GM12878 (cell line): ENCODE results near the gene VCPKMT. TPM values are rescaled to one million over a fixed set of nuclear protein-coding genes. Genes with fewer than 3 reads are reported as not detected.
A peak's percentile ranks its signal among the peaks of the same experiment; 100 is the strongest.

Experiments
- CBX5 ChIP-seq: sonication (generic); IDR thresholded peaks from 2 replicates; pipeline ENCODE4 v1.6.1; 2016; ENCODE audit warnings: low read depth, moderate library complexity, mild to moderate bottlenecking, inconsistent platforms
- CREB1 ChIP-seq: IDR thresholded peaks from 2 replicates; pipeline ENCODE4 v1.6.1; 2012; ENCODE audit warnings: low read depth, mild to moderate bottlenecking, inconsistent platforms
- FOXK2 ChIP-seq: fragments of 450-650 bp; IDR thresholded peaks from 2 replicates; pipeline ENCODE4 v1.6.1; 2017; ENCODE audit warnings: mild to moderate bottlenecking, moderate library complexity
- IRF4 ChIP-seq: IDR thresholded peaks from 2 replicates; pipeline ENCODE4 v1.6.1; 2011; ENCODE audit warnings: low read depth, low read length
- JUNB ChIP-seq: IDR thresholded peaks from 2 replicates; pipeline ENCODE4 v1.6.1; 2016; ENCODE audit warnings: antibody characterized with exemption, mild to moderate bottlenecking
- MAX ChIP-seq: IDR thresholded peaks from 2 replicates; pipeline ENCODE4 v1.6.1; 2012; ENCODE audit warnings: low read depth, low read length, improper control_type of control experiment
- MEF2A ChIP-seq: IDR thresholded peaks from 2 replicates; pipeline ENCODE4 v1.6.1; 2011; ENCODE audit warnings: low read depth, mild to moderate bottlenecking, low read length, moderate library complexity; ENCODE audit not compliant: insufficient read depth
- NFXL1 ChIP-seq: fragments of 450-650 bp; IDR thresholded peaks from 2 replicates; pipeline ENCODE4 v1.6.1; 2017; ENCODE audit warnings: antibody characterized with exemption, mild to moderate bottlenecking, borderline replicate concordance
- NFYB ChIP-seq: IDR thresholded peaks from 2 replicates; pipeline ENCODE4 v1.6.1; 2011; ENCODE audit warnings: low read depth, mild to moderate bottlenecking, low read length, improper control_type of control experiment, moderate library complexity; ENCODE audit not compliant: insufficient read depth
- NKRF ChIP-seq: fragments of 450-650 bp; conservative IDR thresholded peaks from 2 replicates; pipeline ENCODE4 v1.6.1; 2017; ENCODE audit warnings: mild to moderate bottlenecking, moderate library complexity
- NR2F1 ChIP-seq: fragments of 450-650 bp; conservative IDR thresholded peaks from 2 replicates; pipeline ENCODE4 v1.6.1; 2017; ENCODE audit warnings: mild to moderate bottlenecking
- NRF1 ChIP-seq: conservative IDR thresholded peaks from 2 replicates; pipeline ENCODE4 v1.6.1; 2011; ENCODE audit warnings: mild to moderate bottlenecking, low read depth, low read length, improper control_type of control experiment
- PAX8 ChIP-seq: fragments of 450-650 bp; IDR thresholded peaks from 2 replicates; pipeline ENCODE4 v1.6.1; 2017; ENCODE audit warnings: mild to moderate bottlenecking, moderate library complexity
- PKNOX1 ChIP-seq: fragments of 450-650 bp; IDR thresholded peaks from 2 replicates; pipeline ENCODE4 v1.6.1; 2016; ENCODE audit warnings: mild to moderate bottlenecking
- PML ChIP-seq: IDR thresholded peaks from 2 replicates; pipeline ENCODE4 v1.6.1; 2012; ENCODE audit warnings: low read length, inconsistent platforms
- POLR2AphosphoS2 ChIP-seq: IDR thresholded peaks from 2 replicates; pipeline ENCODE4 v1.6.1; 2011; ENCODE audit warnings: low read depth, mild to moderate bottlenecking, low read length, improper control_type of control experiment, moderate library complexity
- RUNX3 ChIP-seq: IDR thresholded peaks from 2 replicates; pipeline ENCODE4 v1.6.1; 2012; ENCODE audit warnings: low read length, inconsistent platforms
- SUZ12 ChIP-seq: fragments of 200-600 bp; sonication (generic); IDR thresholded peaks from one replicate; pipeline ENCODE4 v1.6.1; 2018; ENCODE audit warnings: antibody characterized with exemption, mild to moderate bottlenecking; ENCODE audit not compliant: unreplicated experiment
- TAF1 ChIP-seq: IDR thresholded peaks from 2 replicates; pipeline ENCODE4 v1.6.1; 2011; ENCODE audit warnings: mild to moderate bottlenecking, low read depth, low read length, borderline replicate concordance
- TBL1XR1 ChIP-seq: IDR thresholded peaks from 2 replicates; pipeline ENCODE4 v1.6.1; 2012; ENCODE audit warnings: low read depth, low read length, improper control_type of control experiment
- TCF7 ChIP-seq: IDR thresholded peaks from 2 replicates; pipeline ENCODE4 v1.6.1; 2014; ENCODE audit warnings: antibody characterized with exemption, borderline replicate concordance
- ZNF207 ChIP-seq: fragments of 450-650 bp; IDR thresholded peaks from 2 replicates; pipeline ENCODE4 v1.6.1; 2014; ENCODE audit warnings: antibody characterized with exemption, mild to moderate bottlenecking, borderline replicate concordance
- ZNF217 ChIP-seq: fragments of 450-650 bp; IDR thresholded peaks from 2 replicates; pipeline ENCODE4 v1.6.1; 2017; ENCODE audit warnings: antibody characterized with exemption, mild to moderate bottlenecking
- ZNF622 ChIP-seq: fragments of 450-650 bp; IDR thresholded peaks from 2 replicates; pipeline ENCODE4 v1.6.1; 2017; ENCODE audit warnings: mild to moderate bottlenecking, inconsistent platforms
- polyA plus RNA-seq, 11 experiments: library from polyadenylated mRNA; depleted of rRNA in 4 of 11; unstranded in 6 of 11; stranded (reverse) in 5 of 11; fragments of >200 nt; fragmentation: Nextera tagmentation in 4 of 11; fragmentation: Illumina TruSeq in 1 of 11; extraction: Ambion mirVana in 4 of 11; extraction: Trizol in 1 of 11; gene quantifications; 1 replicate in 1 of 11; 2 replicates in 10 of 11; pipeline versions ENCODE4 v1.2.1 to v1.2.3, GENCODE V29; 2011 to 2016; ENCODE audit warnings: inconsistent platforms in 2 of 11, missing spikeins in 2 of 11, low read depth in 1 of 11
- total RNA-seq, 4 experiments: library from RNA; depleted of rRNA in 3 of 4; stranded (reverse); fragments of >200 nt in 3 of 4; fragmentation: Illumina TruSeq in 1 of 4; extraction: Trizol in 1 of 4; gene quantifications; 2 replicates each; pipeline versions ENCODE4 v1.2.1 to v1.2.3, GENCODE V29; 2013 to 2021
- TF ChIP-seq, protein P1 (sequence below): IDR thresholded peaks from 2 replicates; pipeline ENCODE4 v1.6.1; 2011; ENCODE audit warnings: mild to moderate bottlenecking, low read depth, low read length, moderate library complexity; ENCODE audit not compliant: insufficient replicate concordance

The VCPKMT gene
- total and polyA plus RNA-seq, 10 of the 15 experiments (the other 5 are each of a cell fraction or from before 2014, with no cell fraction given), result 8.5 to 18.4 (median 12.8) TPM

DNA sequence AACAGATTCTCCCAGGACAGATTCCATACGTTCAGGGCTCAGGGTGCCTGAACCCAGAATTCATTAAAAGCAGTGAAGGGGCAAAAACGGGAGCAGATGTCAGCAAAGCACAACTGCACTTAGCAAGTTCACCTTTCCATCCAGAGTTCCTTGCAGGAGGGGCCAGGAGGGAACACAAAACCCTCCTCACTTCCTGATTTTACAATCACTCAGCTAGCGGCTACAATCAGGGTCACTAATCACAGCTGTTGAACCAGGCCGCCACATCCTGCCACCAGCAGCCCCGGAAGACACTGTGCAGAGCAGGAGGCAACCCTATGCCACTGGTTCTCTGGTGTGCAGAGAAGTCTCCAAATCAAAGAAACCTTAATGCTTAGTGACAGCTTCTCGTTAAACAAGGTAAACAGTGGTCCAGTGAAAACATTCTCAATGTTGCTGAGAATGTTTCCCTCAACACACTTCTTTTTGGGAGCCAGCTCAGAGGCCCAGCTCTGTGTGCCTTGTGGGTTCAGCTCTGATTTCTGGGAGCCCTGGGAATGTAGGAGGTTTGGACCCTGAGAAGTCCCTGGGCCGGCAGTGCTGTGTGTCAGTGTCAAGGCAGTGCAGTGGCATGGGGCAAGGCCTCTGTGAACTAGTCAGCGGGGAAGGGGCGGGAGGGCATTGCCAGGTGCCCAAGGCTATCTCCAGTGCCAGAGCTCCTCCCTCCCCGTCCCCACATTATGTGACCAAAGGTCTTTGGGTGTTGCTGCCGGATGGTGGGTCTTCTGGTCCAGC, 54.5 kb downstream of the VCPKMT start (continued):
- no peak for TF ChIP-seq TCF7
- TF ChIP-seq, protein P1, sequence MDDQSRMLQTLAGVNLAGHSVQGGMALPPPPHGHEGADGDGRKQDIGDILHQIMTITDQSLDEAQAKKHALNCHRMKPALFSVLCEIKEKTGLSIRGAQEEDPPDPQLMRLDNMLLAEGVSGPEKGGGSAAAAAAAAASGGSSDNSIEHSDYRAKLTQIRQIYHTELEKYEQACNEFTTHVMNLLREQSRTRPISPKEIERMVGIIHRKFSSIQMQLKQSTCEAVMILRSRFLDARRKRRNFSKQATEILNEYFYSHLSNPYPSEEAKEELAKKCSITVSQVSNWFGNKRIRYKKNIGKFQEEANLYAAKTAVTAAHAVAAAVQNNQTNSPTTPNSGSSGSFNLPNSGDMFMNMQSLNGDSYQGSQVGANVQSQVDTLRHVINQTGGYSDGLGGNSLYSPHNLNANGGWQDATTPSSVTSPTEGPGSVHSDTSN, result peak; percentile 64
- peak; percentile 38 for TF ChIP-seq POLR2AphosphoS2
- TF ChIP-seq TBL1XR1, result no peak; the same call in 1 of the 2 replicates
- TF ChIP-seq MAX, result 0 out of 2 replicates have a peak, but pooled peaks have one; percentile 37
- peak; percentile 90 for TF ChIP-seq NR2F1
- TF ChIP-seq CBX5, result no peak
- no peak for TF ChIP-seq NFXL1
- TF ChIP-seq CREB1, result peak; percentile 25; the same call in 1 of the 2 replicates
- no peak for TF ChIP-seq ZNF622
- TF ChIP-seq PML, result peak; percentile 23; the same call in 1 of the 2 replicates
- TF ChIP-seq FOXK2, result no peak
- no peak for TF ChIP-seq NRF1
- TF ChIP-seq NKRF, result no peak
- peak; percentile 53; the same call in 1 of the 2 replicates for TF ChIP-seq PKNOX1
- no peak for TF ChIP-seq ZNF217
- TF ChIP-seq ZNF207, result peak; percentile 65; the same call in 1 of the 2 replicates
- no peak for TF ChIP-seq NFYB
- TF ChIP-seq SUZ12, result no peak
- TF ChIP-seq JUNB, result peak; percentile 25; the same call in 1 of the 2 replicates
- 0 out of 2 replicates have a peak, but pooled peaks have one; percentile 42 for TF ChIP-seq IRF4
- TF ChIP-seq MEF2A, result peak; percentile 73; the same call in 1 of the 2 replicates
- TF ChIP-seq RUNX3, result peak; percentile 87
- TF ChIP-seq TAF1, result peak; percentile 96
- TF ChIP-seq PAX8, result no peak
